ENCODE data around the gene COL23A1. TPM values are rescaled to one million over a fixed set of nuclear protein-coding genes. Genes with fewer than 3 reads are reported as not detected.
"Not testable (repeated sequence)": the region's sequence is repeated elsewhere in the genome, so short reads cannot be mapped to it uniquely, and the experiment has no call there.

The COL23A1 gene
- total RNA-seq, 1 donor from 2014 or later, result 0.55 TPM

GRCh38 chr5:178312880-178313282 lies 277.3 kb downstream of the COL23A1 start:
- DNase-seq (ENCODE audit: low spot score), result no peak

DNA sequence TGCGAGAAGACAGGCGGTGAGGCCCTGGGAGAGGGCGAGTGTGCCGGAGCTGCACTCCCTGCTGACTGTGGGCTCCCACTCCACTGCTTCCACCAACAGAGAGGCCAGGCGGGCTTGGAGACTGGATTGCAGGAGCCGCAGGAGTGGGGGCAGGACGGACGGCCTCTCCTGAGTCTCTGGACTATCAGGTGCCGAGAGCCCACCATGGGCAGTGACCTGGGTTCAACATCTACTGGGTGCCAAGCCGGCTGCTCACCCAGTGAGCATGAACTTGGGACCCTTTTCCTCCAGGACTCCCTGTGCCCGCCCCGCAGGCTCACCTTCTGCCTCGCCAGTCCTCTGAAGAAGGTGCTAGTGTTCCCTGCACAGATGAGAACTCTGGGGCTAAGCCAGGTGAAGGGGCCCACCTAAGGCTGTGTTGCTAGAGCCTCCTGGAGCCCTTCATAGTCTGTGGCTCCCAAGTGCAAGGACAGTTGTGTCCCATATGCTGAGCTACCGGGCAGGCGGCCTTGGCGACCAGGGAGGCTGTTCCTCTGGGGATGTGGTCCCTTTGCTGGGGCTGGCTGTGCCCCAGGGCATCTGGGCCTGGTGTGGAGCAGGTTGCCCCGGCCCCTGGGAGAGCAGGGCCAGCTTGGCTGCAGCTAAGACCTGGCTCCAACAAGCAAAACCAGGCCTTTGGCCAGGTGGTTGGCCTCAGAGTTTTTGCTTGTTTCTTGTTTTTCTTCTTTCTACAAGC lies 279.9 kb downstream of the COL23A1 start:
- no peak for DNase-seq (ENCODE audit: low spot score)

DNA sequence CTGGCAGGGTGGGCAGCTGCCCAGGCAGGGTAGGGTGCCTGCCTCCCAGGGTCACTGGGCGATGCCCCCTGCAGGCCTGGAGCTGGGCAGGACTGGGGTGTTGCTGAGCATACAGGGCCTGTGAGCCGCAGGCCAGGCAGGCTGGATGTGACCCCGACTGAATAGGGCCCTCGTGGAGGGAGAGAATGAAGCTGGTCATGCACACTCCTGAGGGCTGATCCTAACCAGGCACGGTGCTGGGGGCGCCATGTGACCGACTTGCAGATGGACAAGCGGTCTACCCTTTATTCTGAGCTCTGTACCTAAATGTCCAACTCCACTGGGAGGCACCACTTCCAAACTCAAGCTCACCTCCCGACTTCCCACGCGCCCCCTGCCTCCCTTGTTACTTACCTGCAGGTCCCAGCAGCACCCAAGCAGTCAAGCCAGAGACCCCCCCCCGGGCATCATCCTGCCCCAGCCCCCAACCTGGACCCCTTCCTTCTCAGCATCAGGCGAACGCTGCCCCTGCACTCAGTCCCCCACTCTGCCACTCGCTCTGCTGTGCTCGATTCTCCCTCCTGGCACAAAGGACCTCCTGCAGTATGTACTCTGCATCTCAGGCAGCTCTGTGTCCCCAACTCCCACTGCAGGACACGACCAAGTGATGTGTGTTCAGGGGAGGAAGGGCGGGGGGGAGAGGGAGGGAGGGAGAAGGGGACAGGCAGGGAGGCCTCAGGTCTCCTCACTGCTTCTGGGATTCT lies 280.8 kb downstream of the COL23A1 start:
- DNase-seq (ENCODE audit: low spot score), result no peak

DNA sequence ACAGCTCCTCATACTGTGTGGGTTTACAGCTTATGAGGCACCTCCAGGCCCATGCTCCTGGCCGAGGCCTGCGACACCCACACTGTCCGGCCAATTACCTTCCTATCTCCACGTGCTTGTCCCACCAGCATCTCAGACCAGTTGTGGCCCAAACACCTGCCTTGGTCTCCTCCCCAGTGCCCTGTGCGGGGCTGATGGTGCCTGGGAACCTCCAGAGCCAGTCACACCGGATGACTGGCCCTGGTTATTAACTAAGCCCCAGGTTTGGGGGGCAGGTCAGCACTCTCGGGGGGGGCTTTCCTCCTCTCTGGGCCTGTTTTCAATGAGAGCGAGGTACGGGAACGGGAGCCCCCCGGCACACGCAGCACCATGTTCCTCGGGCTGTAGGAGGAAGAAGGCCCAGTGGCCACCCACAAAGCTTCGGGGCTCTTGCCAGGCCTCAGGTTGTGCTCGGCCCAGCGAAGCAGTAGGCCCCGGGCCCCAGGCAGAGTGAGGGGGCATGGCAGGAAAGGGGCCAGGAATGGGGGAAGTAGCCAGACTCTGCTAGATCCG lies 281.6 kb downstream of the COL23A1 start:
- DNase-seq (ENCODE audit: low spot score), result no peak

GRCh38 chr5:178307267-178308045 lies 282.7 kb downstream of the COL23A1 start:
- DNase-seq (ENCODE audit: low spot score), result no peak

DNA sequence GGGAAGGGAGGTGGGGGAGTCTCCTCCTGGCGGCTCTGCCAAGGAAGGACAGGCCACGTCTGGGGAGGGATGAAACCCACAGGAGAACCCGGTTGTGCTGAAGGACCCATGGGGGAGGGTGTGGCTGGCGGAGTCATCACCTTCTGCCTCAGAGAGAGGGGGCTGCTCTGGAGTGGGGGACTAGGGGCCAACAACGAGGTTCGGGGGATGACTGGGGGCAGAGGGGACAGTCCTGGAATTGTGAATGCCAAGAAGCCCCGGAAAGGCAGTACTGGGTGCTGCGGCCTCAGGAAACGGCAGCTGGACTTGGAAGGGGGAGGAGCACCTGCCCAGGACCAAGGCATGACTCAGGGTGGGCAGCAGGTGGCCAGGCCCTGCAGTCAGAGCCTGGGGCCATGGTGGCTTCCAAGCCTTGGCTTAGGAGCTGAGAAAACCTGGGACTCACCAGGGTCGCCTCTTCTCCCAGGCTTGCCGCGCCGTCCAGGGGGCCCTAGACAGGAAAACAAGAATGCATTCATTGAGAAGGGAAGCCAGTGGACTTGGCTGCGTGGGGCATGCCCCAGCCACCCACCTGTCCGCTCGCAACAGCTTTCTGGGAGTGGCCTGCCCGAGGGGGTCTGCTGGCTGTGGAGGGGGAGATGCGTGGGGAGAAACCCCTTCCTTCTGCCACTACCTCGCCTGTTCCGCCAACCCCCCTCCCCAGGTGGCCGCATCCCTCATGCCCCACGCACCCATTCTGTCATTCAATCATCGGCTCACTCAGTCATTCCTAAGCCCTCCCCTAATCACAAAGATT lies 283.6 kb downstream of the COL23A1 start:
- DNase-seq (ENCODE audit: low spot score), result no peak

DNA sequence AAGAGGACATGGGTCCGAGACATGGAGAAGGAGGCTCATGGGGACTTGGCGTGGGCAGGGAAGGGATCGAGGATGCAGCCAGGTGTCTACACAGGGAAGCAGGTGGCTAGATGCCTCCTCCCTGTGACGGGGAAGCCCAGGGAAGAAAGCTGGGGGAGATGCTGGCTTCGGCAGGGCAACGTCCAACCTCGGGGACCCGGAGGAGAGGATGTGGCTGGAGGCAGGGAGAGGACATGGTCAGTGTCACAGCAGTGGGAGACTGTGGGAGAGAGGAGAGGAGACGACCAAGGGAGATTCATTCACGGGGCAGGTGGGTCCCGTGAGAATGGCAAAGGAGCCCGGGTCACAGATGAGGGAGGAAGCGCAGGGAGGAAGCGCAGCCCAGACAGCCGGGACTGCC lies 284.4 kb downstream of the COL23A1 start:
- no peak for DNase-seq (ENCODE audit: low spot score)

DNA sequence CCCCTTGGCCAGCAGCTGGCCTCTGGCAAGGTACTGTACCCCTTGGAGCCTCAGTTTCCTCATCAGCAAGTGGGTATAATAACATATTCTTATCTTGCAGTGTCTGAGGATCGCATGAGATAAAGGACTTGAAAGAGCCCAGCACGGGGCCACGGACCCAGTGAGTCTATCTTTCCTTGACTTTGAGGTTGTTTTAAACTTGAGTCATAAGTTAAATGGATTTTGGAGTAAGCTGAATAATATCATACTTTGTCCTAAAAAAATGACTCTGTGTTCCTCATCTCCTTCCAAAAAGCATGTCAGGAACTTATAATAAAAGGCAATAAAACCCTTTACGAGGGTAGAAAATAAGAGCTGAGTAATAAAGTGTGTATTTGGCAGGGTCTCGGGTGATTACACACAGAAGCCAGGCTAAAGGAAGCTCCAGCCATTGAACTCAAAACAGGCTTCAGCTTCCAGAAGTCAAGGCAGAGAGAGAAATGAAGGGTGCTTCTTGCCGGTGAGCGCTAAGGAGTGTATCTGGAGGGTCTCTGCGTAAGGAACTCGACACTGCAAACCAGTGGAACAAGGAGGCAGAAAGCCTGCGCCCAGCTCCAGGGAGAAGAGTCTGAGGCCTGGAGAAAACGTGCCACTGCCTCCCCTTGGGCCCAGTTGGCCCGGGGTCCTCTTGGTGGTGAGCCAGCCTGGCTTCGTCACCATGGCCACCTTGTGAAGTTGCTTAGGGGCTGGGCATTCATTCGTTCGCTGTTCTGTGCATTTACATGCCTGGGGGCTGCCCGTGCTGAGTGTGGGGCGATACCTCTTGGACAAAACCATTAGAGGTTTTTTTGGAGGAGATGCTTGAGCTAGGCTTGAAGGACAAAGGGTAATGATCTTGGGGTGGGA lies 285.2 kb downstream of the COL23A1 start:
- peak; percentile 28 for DNase-seq (ENCODE audit: low spot score)

GRCh38 chr5:178304016-178304415 lies 286.2 kb downstream of the COL23A1 start:
- no peak for DNase-seq (ENCODE audit: low spot score)

DNA sequence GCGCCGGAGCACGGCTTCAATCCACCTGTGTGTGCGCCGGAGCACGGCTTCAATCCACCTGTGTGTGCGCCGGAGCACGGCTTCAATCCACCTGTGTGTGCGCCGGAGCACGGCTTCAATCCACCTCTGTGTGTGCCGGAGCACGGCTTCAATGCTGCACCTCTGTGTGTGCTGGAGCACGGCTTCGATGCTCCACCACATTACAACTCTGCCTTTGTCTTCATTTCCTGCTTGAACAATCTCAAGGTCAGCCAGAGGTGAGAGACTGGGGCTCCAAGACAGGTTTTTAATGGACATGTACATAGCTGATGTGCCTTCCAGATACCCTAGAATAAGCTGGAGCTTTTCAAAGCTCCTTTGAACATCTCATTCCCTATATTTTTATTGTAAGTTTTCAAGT lies 287.9 kb downstream of the COL23A1 start:
- DNase-seq (ENCODE audit: low spot score), result not testable (repeated sequence)

GRCh38 chr5:178301641-178302040 lies 288.6 kb downstream of the COL23A1 start:
- no peak for DNase-seq (ENCODE audit: low spot score)

DNA sequence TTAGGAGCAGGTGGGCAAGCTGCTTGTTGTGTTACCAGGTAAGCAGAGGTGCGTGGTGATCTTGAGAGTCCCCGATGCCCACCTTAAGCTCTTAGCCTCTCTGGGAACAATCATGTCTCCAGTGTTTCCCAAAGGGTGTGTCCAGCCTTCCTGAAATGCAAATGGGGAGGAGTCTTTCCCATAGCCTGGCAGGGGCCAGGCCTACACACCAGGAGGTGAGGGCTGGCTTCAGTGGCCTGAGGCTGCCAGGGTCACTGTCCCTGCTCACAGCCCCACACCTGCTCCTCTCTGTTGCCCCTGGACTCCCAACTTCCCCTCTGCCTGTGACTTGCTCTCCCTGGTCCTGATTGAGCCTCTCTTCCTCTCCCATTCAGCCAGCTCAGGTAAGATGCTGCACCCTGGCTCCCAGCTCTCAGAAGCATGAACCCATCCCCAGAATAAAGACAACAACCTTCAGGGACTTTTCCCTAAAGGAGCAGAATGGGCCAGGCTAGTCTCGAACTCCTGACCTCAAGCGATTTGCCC lies 291.8 kb downstream of the COL23A1 start:
- no peak for DNase-seq (ENCODE audit: low spot score)

GRCh38 chr5:178297751-178298150 lies 292.4 kb downstream of the COL23A1 start:
- DNase-seq (ENCODE audit: low spot score), result no peak

DNA sequence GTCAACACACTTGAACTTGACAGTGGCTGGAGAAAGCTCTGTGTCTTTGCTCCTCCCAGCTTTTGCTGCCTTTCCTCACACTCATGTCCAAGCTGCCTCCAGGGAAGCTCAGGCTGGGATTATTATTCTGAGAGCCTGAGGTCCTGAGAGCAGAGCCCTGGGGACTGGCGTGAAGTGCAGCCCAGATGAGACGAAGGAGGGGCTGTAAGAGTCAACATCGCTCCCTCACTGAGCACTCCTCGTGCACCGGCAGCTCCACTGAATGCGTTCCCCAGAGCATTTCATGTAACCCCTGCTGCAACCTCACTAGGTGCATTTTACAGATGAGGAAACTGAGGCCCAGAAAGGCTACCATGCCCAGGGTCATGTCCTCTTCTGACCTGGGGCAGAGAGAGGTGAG lies 294.1 kb downstream of the COL23A1 start:
- DNase-seq (ENCODE audit: low spot score), result no peak

DNA sequence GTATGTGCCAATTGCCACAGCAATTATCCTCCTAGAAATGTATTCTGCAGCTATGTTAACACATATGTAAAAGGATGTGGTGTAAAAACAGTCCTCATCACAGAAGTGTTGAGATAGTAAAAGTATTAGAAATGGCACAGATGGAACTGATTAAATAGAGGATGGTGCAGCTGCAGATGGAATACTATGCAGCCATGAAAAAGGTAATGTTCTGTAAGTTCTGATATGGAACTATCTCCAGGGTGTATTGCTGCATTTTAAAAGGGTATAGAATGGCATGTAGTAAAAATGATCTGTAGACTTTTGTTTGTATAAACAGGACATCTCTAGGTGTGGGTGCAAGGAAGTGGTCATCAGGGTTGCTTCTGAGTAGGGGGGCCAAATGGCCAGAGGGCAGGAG lies 294.6 kb downstream of the COL23A1 start:
- no peak for DNase-seq (ENCODE audit: low spot score)

GRCh38 chr5:178293815-178294214 lies 296.4 kb downstream of the COL23A1 start:
- peak; percentile 59 for DNase-seq (ENCODE audit: low spot score)

- DNase-seq (ENCODE audit: low spot score), result peak; percentile 59
These were observed 296.8 kb downstream of the COL23A1 start for GRCh38 chr5:178293400-178293799.

- DNase-seq (ENCODE audit: low spot score), result peak; percentile 57
These were observed 297.4 kb downstream of the COL23A1 start for GRCh38 chr5:178292826-178293205.

DNA sequence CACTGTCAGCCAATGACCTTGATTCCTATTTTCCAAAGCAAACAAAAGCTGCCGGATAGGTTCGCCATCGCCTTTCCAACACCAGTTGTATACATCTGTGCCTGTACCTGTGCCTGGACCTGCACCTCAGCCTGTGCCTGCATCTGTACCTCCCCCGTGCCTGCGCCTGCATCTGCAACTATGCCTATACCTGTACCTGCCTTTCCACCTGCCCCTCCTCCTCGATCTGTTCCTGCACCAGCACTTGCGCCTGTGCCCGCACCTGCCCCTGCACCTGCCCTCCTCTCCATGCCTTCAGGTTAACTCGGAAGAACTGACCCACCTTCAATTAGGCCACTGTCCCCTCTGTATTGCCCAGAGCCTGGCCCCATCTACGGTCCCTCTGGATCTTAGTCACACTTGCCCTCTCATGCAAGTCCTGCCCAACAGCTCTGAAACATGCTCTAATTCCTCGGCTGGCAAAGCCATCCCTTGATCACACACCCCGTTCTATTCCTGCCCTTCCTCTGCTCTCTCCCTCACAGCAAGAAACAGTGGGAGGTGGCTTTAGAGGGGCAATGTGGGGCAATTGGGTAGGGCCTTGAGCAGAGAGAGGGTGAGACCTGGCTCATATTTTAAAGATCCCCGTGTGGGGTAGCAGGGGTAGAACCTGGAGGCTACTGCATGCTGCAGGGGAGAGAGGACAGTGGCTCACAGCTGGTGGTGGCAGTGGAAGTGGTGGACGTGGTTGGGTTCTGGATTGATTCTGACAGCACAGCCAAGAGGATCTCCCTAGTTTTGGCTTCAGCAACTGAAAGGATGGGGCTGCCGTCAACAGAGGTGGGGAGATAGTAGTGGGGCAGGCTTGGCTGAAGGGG lies 298.0 kb downstream of the COL23A1 start:
- DNase-seq (ENCODE audit: low spot score), result no peak
